Breast epithelium (tissue), 4 donors: ENCODE measurements around the gene SIL1. TPM values are rescaled to one million over a fixed set of nuclear protein-coding genes. Genes with fewer than 3 reads are reported as not detected.

ENCODE experiments used
- DNase-seq, 2 donors: peaks; one replicate each; pipeline ENCODE4 v3.0.0-alpha.2; 2019; ENCODE audit warnings: low spot score in 2 of 2
- H3K27ac ChIP-seq, 2 donors: fragments of 200-600 bp; sonication (generic) in 1 of 2; one replicate each; pipeline ENCODE4 v1.5.1; 2016 to 2019; ENCODE audit warnings: mild to moderate bottlenecking in 1 of 2
- H3K27me3 ChIP-seq, 2 donors: fragments of 200-600 bp; sonication (generic) in 1 of 2; one replicate each; pipeline versions ENCODE4 v1.5.1 to v1.6.0; 2017 to 2019; ENCODE audit warnings: control low read depth in 1 of 2, mild to moderate bottlenecking in 1 of 2
- H3K36me3 ChIP-seq: fragments of 200-600 bp; one replicate; pipeline ENCODE4 v1.5.1; 2019
- H3K4me1 ChIP-seq, 2 donors: fragments of 200-600 bp; sonication (generic); one replicate each; pipeline ENCODE4 v1.5.1; 2016 to 2019; ENCODE audit warnings: control low read depth in 1 of 2
- H3K4me3 ChIP-seq, 3 donors: fragments of 200-600 bp; sonication (generic); 1 replicate in 2 of 3; 2 replicates in 1 of 3; pipeline ENCODE4 v1.5.1; 2016 to 2019; ENCODE audit warnings: mild to moderate bottlenecking in 3 of 3, moderate library complexity in 2 of 3
- H3K9me3 ChIP-seq, 2 donors: fragments of 200-600 bp; sonication (generic) in 1 of 2; one replicate each; pipeline ENCODE4 v1.5.1; 2016 to 2019; ENCODE audit warnings: control low read depth in 1 of 2
- CTCF ChIP-seq, 3 donors: fragments of 450-650 bp; IDR thresholded peaks; one replicate each; pipeline ENCODE4 v1.5.1; 2016 to 2017; ENCODE audit warnings: antibody characterized with exemption in 3 of 3, mild to moderate bottlenecking in 3 of 3, moderate library complexity in 3 of 3
- POLR2A ChIP-seq: fragments of 450-650 bp; IDR thresholded peaks from one replicate; pipeline ENCODE4 v1.6.1; 2016; ENCODE audit warnings: antibody characterized with exemption, mild to moderate bottlenecking, moderate library complexity
- POLR2AphosphoS5 ChIP-seq, 3 donors: sonication (generic); formaldehyde crosslinking; IDR thresholded peaks; one replicate each; pipeline ENCODE4 v1.6.1; 2017; ENCODE audit warnings: antibody characterized with exemption in 3 of 3
- intact Hi-C: fragments of 100-400 bp; cut with DNase I; formaldehyde crosslinking; loops from one replicate; pipeline ENCODE4 v1.15.1; 2023; ENCODE audit warnings: low total_unique reads
- total RNA-seq, 3 donors: library from RNA; depleted of rRNA; stranded (reverse); fragments of >200 nt; gene quantifications; one replicate each; pipeline ENCODE4 v1.1.0, GENCODE V29; 2016

The SIL1 gene
- total RNA-seq, 3 donors from 2014 or later: 29.9 to 63.9 (median 48.2) TPM

- Histone ChIP-seq H3K36me3 (no peaks in the 10 kb centered on the region), H3K9me3 (no peaks in the 10 kb centered on the region), H3K27me3 (no peaks in the 10 kb centered on the region), H3K27ac (no peak overlapping the region), H3K4me3 (no peak overlapping the region), H3K4me1 (peaks cover under 1 to 11% of the 10 kb centered on the region in 2 donors)
- no peak for TF ChIP-seq CTCF (IDR thresholded peaks at IDR 0.05)
- TF ChIP-seq POLR2AphosphoS5 (IDR thresholded peaks at IDR 0.05): no peak
- no peak for TF ChIP-seq POLR2A
- intact Hi-C loops: no loop called here
- no peak for DNase-seq
Observed at GRCh38 chr5:139186261-139186660, 11.9 kb downstream of the SIL1 start.

GRCh38 chr5:139185589-139185988 lies 12.6 kb downstream of the SIL1 start:
- peaks cover 5 to 15% of the 10 kb centered on the region in 2 donors for H3K4me1 ChIP-seq
- no peaks in the 10 kb centered on the region for H3K27me3 ChIP-seq
- TF ChIP-seq CTCF (IDR thresholded peaks at IDR 0.05) (no peak), POLR2AphosphoS5 (IDR thresholded peaks at IDR 0.05) (no peak), POLR2A (no peak)
- no peak overlapping the region for H3K4me3 ChIP-seq
- no peaks in the 10 kb centered on the region for H3K9me3 ChIP-seq
- no peak for DNase-seq
- no peaks in the 10 kb centered on the region for H3K36me3 ChIP-seq
- H3K27ac ChIP-seq: no peak overlapping the region
- intact Hi-C loops: no loop called here

GRCh38 chr5:139183502-139183901 lies 14.7 kb downstream of the SIL1 start:
- peaks cover 7 to 22% of the 10 kb centered on the region in 2 donors for H3K4me1 ChIP-seq
- TF ChIP-seq POLR2A: no peak
- TF ChIP-seq CTCF (IDR thresholded peaks at IDR 0.05): no peak
- TF ChIP-seq POLR2AphosphoS5 (IDR thresholded peaks at IDR 0.05): no peak
- no peaks in the 10 kb centered on the region for H3K36me3 ChIP-seq
- H3K27ac ChIP-seq: no peak overlapping the region
- no peak overlapping the region for H3K4me3 ChIP-seq
- DNase-seq: no peak
- no peaks in the 10 kb centered on the region for H3K9me3 ChIP-seq
- intact Hi-C loops: no loop called here
- no peaks in the 10 kb centered on the region for H3K27me3 ChIP-seq

DNA sequence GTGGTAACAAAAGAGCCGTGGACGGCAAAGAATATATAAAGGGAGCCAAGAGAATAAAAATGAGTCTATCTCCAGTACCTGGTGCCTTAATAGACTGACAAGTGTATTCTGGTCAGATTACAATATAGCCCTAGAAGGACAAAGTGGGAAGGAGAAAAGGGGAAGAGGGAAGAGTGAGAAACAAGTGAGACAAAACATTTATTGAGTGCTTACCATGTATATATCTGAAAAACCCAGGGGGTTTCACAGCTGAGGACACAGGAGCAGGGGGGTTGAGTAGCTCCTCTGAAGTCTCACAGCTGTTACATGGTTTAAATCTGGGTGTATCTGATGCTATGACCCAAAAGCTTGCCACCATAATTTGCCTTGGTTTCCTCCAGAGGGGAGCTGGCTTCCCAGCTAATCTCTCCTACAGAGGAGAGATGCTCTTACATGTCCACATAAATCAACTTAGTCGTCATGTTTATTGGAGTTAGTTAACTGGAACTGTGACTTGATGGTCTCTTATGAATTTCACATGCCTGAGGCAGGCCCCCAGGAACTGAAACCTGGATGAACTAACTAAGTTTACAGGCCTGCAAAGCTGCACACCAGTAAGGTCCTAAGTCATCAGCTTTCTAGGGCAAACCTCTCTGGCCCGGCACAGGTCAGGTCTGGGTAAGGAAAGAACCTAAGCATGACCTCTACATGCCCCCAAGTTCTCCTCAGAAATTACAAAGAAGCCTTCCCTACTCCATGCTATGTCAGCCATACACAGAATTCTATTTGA lies 15.5 kb downstream of the SIL1 start:
- no peak for TF ChIP-seq CTCF (IDR thresholded peaks at IDR 0.05)
- TF ChIP-seq POLR2A: no peak
- TF ChIP-seq POLR2AphosphoS5 (IDR thresholded peaks at IDR 0.05): no peak
- no peak overlapping the region for H3K4me3 ChIP-seq
- no peak for DNase-seq
- intact Hi-C loops: no loop called here
- H3K4me1 ChIP-seq: peaks cover 11 to 30% of the 10 kb centered on the region in 2 donors
- no peaks in the 10 kb centered on the region for H3K9me3 ChIP-seq
- H3K36me3 ChIP-seq: no peaks in the 10 kb centered on the region
- no peaks in the 10 kb centered on the region for H3K27me3 ChIP-seq
- H3K27ac ChIP-seq: peak overlapping the region; percentile 9 to 54

DNA sequence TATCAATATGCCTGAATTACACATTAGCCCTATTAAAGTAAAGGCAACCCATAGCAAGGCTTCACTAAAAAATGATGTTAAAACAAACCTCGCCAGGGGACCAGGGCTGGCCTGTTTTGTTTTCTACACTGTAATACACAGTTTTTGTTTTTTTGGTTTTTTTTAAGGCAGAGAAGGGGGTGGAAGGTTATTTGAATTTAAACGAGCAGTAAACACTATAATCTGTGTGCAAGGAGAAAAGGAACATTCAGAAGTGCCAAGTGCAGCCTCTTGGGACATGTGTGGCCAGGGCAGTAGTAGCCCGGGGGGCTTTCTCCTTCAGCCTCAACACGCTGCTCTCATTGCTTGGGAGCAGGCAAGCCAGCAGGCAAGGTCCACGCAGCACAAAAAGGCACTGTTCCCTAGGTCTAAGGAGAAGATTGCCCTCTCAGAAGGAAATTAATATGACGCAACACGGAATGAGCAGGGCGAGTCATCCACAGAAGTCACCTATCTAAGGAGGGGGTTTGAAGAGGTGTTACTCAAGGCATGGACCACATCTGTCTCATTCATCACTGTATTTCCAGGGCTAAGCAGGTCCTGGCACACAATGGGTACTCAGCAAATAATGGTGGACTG lies 16.2 kb downstream of the SIL1 start:
- peak overlapping the region; percentile 45 to 54 for H3K27ac ChIP-seq
- H3K4me1 ChIP-seq: peaks cover 11 to 34% of the 10 kb centered on the region in 2 donors
- peak overlapping the region in 1 of 3 donors; percentile 4 for H3K4me3 ChIP-seq
- peak in 1 of 2 donors; percentile 63 for DNase-seq
- H3K36me3 ChIP-seq: no peaks in the 10 kb centered on the region
- intact Hi-C loops: no loop called here
- TF ChIP-seq POLR2A: no peak
- no peak for TF ChIP-seq POLR2AphosphoS5 (IDR thresholded peaks at IDR 0.05)
- no peak for TF ChIP-seq CTCF (IDR thresholded peaks at IDR 0.05)
- no peaks in the 10 kb centered on the region for H3K27me3 ChIP-seq
- H3K9me3 ChIP-seq: no peaks in the 10 kb centered on the region
